ENCODE measurements around the gene NT5C3A.
"Not testable (repeated sequence)": the region's sequence is repeated elsewhere in the genome, so short reads cannot be mapped to it uniquely, and the experiment has no call there.

NT5C3A gene

GRCh38 chr7:32977159-32977558, 85.4 kb downstream of the NT5C3A start:
- DNase-seq (ENCODE audit: extremely low read depth, low read depth), result not testable (repeated sequence)

- not testable (repeated sequence) for DNase-seq (ENCODE audit: extremely low read depth, low read depth)
These were observed 90.6 kb downstream of the NT5C3A start for GRCh38 chr7:32971967-32972366.

GRCh38 chr7:32967268-32967582, 95.4 kb downstream of the NT5C3A start:
- not testable (repeated sequence) for DNase-seq (ENCODE audit: extremely low read depth, low read depth)

GRCh38 chr7:32966489-32967267, 95.9 kb downstream of the NT5C3A start:
- DNase-seq (ENCODE audit: extremely low read depth, low read depth), result not testable (repeated sequence)

GRCh38 chr7:32964461-32965159, 98.0 kb downstream of the NT5C3A start:
- DNase-seq (ENCODE audit: extremely low read depth, low read depth), result not testable (repeated sequence)
- peak; percentile 17; the same call in 1 of the 2 replicates for TF ChIP-seq CTCF (IDR thresholded peaks at IDR 0.05; ENCODE audit: low read depth, low read length)

Measured in AG09319 (cell line).